DMS53 (cell line): Measurements from ENCODE around the gene ZBTB11.
"Not testable (repeated sequence)": the region's sequence is repeated elsewhere in the genome, so short reads cannot be mapped to it uniquely, and the experiment has no call there.

Source experiments
- DNase-seq: peaks from one replicate; lab custom pipeline; 2025; lab: John Stamatoyannopoulos, UW

ZBTB11 gene

GRCh38 chr3:101676765-101677435, at the start of gene ZBTB11:
Gene ZBTB11 (minus strand): TSS chr3:101677132. CDS start chr3:101676914, 218 bp downstream.
- no peak for DNase-seq

GRCh38 chr3:101725890-101726275, 49.0 kb upstream of the ZBTB11 start:
- no peak for DNase-seq

- peak; percentile 10 for DNase-seq
Measured at GRCh38 chr3:101725194-101725889, 48.4 kb upstream of the ZBTB11 start.

GRCh38 chr3:101724329-101725193, 47.6 kb upstream of the ZBTB11 start, which contains the start of gene CEP97:
Gene CEP97 (plus strand): TSS chr3:101724614. CDS start chr3:101724677, 63 bp downstream.
- DNase-seq: peak; percentile 97

- no peak for DNase-seq
Measured at GRCh38 chr3:101722394-101723173, 45.7 kb upstream of the ZBTB11 start.

GRCh38 chr3:101720851-101721840, 44.2 kb upstream of the ZBTB11 start:
- peak; percentile 6 for DNase-seq

- no peak for DNase-seq
Measured at GRCh38 chr3:101719604-101720185, 42.8 kb upstream of the ZBTB11 start.

- no peak for DNase-seq
Measured at GRCh38 chr3:101718455-101718854, 41.5 kb upstream of the ZBTB11 start.

- DNase-seq: no peak
Measured at GRCh38 chr3:101709126-101709525, 32.2 kb upstream of the ZBTB11 start.

- not testable (repeated sequence) for DNase-seq
Measured at GRCh38 chr3:101704639-101705038, 27.7 kb upstream of the ZBTB11 start.

GRCh38 chr3:101703169-101703568, 26.2 kb upstream of the ZBTB11 start:
- no peak for DNase-seq

GRCh38 chr3:101702726-101703125, 25.8 kb upstream of the ZBTB11 start:
- no peak for DNase-seq

- DNase-seq: no peak
Measured at GRCh38 chr3:101701696-101702634, 25.0 kb upstream of the ZBTB11 start.

- no peak for DNase-seq
Measured at GRCh38 chr3:101695779-101696372, 18.9 kb upstream of the ZBTB11 start.

GRCh38 chr3:101694836-101695235, 17.9 kb upstream of the ZBTB11 start:
- not testable (repeated sequence) for DNase-seq

- not testable (repeated sequence) for DNase-seq
Measured at GRCh38 chr3:101693540-101693939, 16.6 kb upstream of the ZBTB11 start.

GRCh38 chr3:101691685-101692671, 15.0 kb upstream of the ZBTB11 start:
- not testable (repeated sequence) for DNase-seq
